ENCODE data around the gene EP400.
"Not testable (repeated sequence)": the region's sequence is repeated elsewhere in the genome, so short reads cannot be mapped to it uniquely, and the experiment has no call there.

Gene EP400

DNA sequence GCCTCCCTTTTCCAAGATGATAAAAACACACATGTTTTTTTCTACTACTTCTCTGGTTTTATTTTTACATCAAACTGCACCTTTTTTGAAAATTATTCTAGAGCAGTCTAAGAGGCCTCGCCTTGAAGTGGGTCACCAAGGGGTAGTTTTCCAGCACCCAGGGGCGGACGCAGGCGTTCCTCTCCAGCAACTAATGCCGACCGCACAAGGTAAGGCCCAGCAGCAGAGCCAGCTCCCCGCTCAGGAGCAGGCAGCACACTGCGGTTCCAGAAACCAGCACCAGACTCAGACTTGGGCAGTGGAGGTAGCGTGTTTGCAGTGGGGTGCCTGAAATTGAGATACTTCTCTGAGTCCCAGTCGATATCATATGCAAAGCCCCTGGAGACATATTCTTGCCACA is 31.6 kb downstream of the EP400 start:
- in situ Hi-C loops (cut with MboI; ENCODE audit: low pct_unique_long_range_greater_than_20kb, low sequenced_read_pairs, unreplicated experiment), result no loop called here
- DNase-seq (ENCODE audit: low spot score), result no peak
- TF ChIP-seq, protein P1, sequence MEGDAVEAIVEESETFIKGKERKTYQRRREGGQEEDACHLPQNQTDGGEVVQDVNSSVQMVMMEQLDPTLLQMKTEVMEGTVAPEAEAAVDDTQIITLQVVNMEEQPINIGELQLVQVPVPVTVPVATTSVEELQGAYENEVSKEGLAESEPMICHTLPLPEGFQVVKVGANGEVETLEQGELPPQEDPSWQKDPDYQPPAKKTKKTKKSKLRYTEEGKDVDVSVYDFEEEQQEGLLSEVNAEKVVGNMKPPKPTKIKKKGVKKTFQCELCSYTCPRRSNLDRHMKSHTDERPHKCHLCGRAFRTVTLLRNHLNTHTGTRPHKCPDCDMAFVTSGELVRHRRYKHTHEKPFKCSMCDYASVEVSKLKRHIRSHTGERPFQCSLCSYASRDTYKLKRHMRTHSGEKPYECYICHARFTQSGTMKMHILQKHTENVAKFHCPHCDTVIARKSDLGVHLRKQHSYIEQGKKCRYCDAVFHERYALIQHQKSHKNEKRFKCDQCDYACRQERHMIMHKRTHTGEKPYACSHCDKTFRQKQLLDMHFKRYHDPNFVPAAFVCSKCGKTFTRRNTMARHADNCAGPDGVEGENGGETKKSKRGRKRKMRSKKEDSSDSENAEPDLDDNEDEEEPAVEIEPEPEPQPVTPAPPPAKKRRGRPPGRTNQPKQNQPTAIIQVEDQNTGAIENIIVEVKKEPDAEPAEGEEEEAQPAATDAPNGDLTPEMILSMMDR (IDR thresholded peaks at IDR 0.05; ENCODE audit: extremely low read depth, insufficient read depth, missing control alignments), result no peak

DNA sequence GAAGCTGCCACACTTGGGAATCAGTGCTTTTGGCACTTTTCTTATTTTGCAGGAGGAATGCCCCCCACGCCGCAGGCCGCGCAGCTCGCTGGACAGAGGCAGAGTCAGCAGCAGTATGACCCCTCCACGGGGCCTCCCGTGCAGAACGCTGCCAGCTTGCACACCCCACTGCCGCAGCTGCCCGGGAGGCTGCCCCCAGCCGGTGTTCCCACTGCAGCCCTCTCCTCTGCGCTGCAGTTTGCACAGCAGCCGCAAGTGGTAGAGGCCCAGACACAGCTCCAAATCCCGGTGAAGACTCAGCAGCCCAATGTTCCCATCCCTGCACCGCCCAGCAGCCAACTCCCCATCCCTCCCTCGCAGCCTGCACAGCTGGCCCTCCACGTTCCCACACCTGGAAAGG is 32.3 kb downstream of the EP400 start:
- in situ Hi-C loops (cut with MboI; ENCODE audit: low pct_unique_long_range_greater_than_20kb, low sequenced_read_pairs, unreplicated experiment), result no loop called here
- TF ChIP-seq, protein P1 (IDR thresholded peaks at IDR 0.05; ENCODE audit: extremely low read depth, insufficient read depth, missing control alignments), result no peak
- no peak for DNase-seq (ENCODE audit: low spot score)

- TF ChIP-seq, protein P1 (IDR thresholded peaks at IDR 0.05; ENCODE audit: extremely low read depth, insufficient read depth, missing control alignments), result no peak
- DNase-seq (ENCODE audit: low spot score), result no peak
- in situ Hi-C loops (cut with MboI; ENCODE audit: low pct_unique_long_range_greater_than_20kb, low sequenced_read_pairs, unreplicated experiment), result no loop called here
Measured at GRCh38 chr12:131983026-131983425, 33.3 kb downstream of the EP400 start.

- in situ Hi-C loops (cut with MboI; ENCODE audit: low pct_unique_long_range_greater_than_20kb, low sequenced_read_pairs, unreplicated experiment), result no loop called here
- TF ChIP-seq, protein P1 (IDR thresholded peaks at IDR 0.05; ENCODE audit: extremely low read depth, insufficient read depth, missing control alignments), result no peak
- DNase-seq (ENCODE audit: low spot score), result no peak
Measured at GRCh38 chr12:131983554-131983953, 33.8 kb downstream of the EP400 start.

- DNase-seq (ENCODE audit: low spot score), result no peak
- in situ Hi-C loops (cut with MboI; ENCODE audit: low pct_unique_long_range_greater_than_20kb, low sequenced_read_pairs, unreplicated experiment), result no loop called here
- TF ChIP-seq, protein P1 (IDR thresholded peaks at IDR 0.05; ENCODE audit: extremely low read depth, insufficient read depth, missing control alignments), result no peak
Measured at GRCh38 chr12:131984334-131984733, 34.6 kb downstream of the EP400 start.

DNA sequence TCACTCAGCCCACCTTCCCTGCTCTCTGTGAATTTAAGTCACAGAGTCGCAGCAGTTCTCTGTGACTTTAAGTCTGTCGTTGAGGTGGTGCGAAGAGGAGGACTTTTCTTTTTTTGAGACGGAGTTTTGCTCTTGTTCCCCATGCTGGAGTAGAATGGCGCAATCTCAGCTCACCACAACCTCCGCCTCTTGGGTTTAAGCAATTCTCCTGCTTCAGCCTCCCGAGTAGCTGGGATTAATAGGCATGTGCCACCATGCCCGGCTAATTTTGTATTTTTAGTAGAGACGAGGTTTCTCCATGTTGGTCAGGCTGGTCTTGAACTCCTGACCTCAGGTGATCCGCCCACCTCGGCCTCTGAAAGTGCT is 35.8 kb downstream of the EP400 start:
- DNase-seq (ENCODE audit: low spot score); in situ Hi-C loops (cut with MboI; ENCODE audit: low pct_unique_long_range_greater_than_20kb, low sequenced_read_pairs, unreplicated experiment): not testable (repeated sequence)

GRCh38 chr12:131986361-131986760 is 36.6 kb downstream of the EP400 start:
- TF ChIP-seq, protein P1 (IDR thresholded peaks at IDR 0.05; ENCODE audit: extremely low read depth, insufficient read depth, missing control alignments), result no peak
- in situ Hi-C loops (cut with MboI; ENCODE audit: low pct_unique_long_range_greater_than_20kb, low sequenced_read_pairs, unreplicated experiment), result no loop called here
- no peak for DNase-seq (ENCODE audit: low spot score)
